HG02798 (cell line): ENCODE measurements around the gene ADK.

Experiments
- ATAC-seq: cut with Tn5 transposase; IDR thresholded peaks from one replicate; pipeline ENCODE4 v1.9.1; 2021; ENCODE audit warnings: mild to moderate bottlenecking; ENCODE audit not compliant: unreplicated experiment, poor library complexity

Gene ADK

DNA sequence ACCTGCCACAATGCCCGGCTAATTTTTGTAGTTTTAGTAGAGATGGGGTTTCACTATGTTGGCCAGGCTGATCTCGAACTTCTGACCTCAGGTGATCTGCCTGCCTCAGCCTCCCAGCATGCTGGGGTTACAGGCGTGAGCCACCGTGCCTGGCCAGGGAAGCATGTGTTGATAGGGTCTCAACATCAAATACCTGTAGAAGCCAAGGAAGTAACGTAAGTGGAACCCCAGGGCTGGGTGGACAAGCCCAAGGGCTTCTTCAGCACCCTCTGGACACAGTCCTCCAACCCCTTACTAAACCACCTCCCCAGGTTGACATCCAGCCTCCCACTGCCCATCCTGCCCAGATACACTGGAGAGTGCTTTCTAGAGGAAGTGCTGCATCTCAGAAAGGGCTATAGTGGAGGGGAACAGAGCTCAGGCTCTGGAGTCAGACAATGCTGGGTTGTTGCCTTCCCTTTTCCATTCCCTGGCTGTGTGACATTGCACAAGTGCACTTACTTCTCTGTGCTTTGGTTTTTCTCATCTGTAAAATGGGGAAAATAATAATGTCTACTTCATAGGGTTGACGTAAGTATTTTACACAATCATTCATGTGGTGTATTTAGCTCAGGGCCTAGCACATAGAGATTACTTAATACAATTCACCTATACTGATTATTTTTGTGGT lies 601.5 kb downstream of the ADK start:
- no peak for ATAC-seq

DNA sequence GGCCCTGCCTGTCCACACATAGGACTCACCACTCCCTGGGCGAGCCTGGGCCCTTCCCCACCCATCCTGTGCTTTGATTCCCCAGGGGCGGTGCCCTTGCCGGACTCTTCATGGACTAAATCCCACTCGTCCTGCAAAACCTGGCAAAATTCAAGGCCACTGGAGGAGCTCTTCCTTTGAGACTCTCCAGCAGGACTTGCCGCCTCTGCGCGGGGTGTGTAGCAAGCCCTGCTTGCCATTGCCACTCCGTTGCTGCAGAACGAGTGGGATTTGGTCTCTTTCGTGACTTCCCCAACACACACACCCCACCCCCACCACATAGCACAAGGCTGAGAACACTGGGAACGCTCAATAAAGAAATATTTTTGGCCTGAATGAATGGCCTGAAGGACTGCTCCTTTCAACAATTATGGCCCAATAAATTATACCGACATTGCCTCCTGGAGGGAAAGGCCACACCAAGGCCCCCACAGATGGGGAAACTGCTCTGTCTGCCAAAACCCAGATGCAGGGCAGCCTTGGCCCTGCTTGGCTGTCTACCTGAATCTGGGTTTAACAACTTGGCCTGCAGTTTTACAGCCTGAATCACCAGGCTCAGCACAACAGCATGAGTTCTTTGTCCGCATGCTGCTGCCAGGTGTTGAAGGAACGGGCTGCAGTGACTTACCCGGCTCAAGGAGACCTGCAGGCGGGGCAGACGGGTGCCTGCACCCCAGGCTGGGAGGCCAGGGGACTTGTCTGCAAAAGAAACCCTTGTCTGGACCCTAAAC lies 602.6 kb downstream of the ADK start:
- ATAC-seq, result no peak

GRCh38 chr10:74754381-74754821 lies 603.4 kb downstream of the ADK start:
- ATAC-seq, result no peak

DNA sequence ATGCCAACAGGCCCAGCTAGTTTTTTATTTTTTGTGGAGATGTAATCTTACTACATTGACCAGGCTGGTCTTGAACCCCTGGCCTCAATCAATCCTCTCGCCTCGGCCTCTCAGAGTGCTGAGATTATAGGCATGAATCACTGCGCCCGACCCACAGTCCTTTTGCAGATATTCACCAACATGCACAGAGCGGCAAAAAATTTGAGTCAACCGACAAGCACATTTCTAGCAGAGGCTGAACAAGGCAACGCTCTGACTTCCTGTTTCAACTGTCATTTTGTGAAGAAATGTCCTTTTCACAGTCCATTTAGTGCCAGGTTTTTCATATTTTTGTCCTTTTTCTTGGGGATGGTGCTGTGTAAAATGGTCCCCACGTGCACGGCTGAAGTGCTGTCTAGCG lies 604.3 kb downstream of the ADK start:
- no peak for ATAC-seq
